A549 (cell line): Measurements from ENCODE around the gene TANGO2. TPM values are rescaled to one million over a fixed set of nuclear protein-coding genes. Genes with fewer than 3 reads are reported as not detected.

Experiments used
- ATAC-seq, 2 experiments: fragments of 200-7000 bp in 1 of 2; fragments of >200 bp in 1 of 2; cut with Nextera tagmentation in 1 of 2; cut with Tn5 transposase in 1 of 2; 3 replicates each; pipeline versions ENCODE4 v1.8.0 to v1.9.1; 2018 to 2020; ENCODE audit warnings: mild to moderate bottlenecking in 1 of 2, moderate library complexity in 1 of 2
- CTCF ChIA-PET: fragments of 300-600 bp; sonication (Branson Sonifier 250); formaldehyde crosslinking; extraction: SDS; loops from one replicate; lab custom pipeline; 2021; ENCODE audit warnings: antibody characterized with exemption, inconsistent platforms; lab: Yijun Ruan, JAX
- POLR2A ChIA-PET: fragments of 350-600 bp; formaldehyde crosslinking; extraction: SDS; loops from one replicate; lab custom pipeline; 2021; ENCODE audit warnings: antibody characterized with exemption, inconsistent platforms; lab: Yijun Ruan, JAX
- DNase-seq, 2 experiments: peaks; one replicate each; pipeline versions ENCODE4 v3.0.0 to v3.0.0-alpha.2; 2011 to 2016; ENCODE audit warnings: low read depth in 1 of 2, low spot score in 1 of 2
- FAIRE-seq: peaks from 2 replicates; lab custom pipeline; 2011; peaks lifted over from hg19 to GRCh38; lab: Jason Lieb, UNC
- H3K27ac ChIP-seq, 2 experiments: fragments of >200 bp; sonication (Bioruptor Twin); formaldehyde crosslinking; 3 replicates each; pipeline ENCODE4 v1.5.1; 2016 to 2017
- H3K4me1 ChIP-seq: fragments of >200 bp; sonication (Bioruptor Twin); formaldehyde crosslinking; 3 replicates; pipeline ENCODE4 v1.6.1; 2016
- H3K4me2 ChIP-seq: fragments of >200 bp; sonication (Bioruptor Twin); formaldehyde crosslinking; 3 replicates; pipeline ENCODE4 v1.6.1; 2016
- H3K4me3 ChIP-seq: fragments of >200 bp; sonication (Bioruptor Twin); formaldehyde crosslinking; 3 replicates; pipeline ENCODE4 v1.5.1; 2016
- H3K9me3 ChIP-seq: fragments of >200 bp; sonication (Bioruptor Twin); formaldehyde crosslinking; 3 replicates; pipeline ENCODE4 v1.6.1; 2016
- CBX2 ChIP-seq: fragments of 200-600 bp; sonication (generic); IDR thresholded peaks from 2 replicates; pipeline ENCODE4 v1.6.1; 2016; ENCODE audit warnings: low read depth, mild to moderate bottlenecking, borderline replicate concordance
- EHF ChIP-seq: fragments of 250-450 bp; sonication (Bioruptor Pico); IDR thresholded peaks from 2 replicates; pipeline ENCODE4 v1.5.0; 2020; ENCODE audit warnings: mild to moderate bottlenecking
- EP300 ChIP-seq, 2 experiments: fragments of >200 bp; sonication (Bioruptor Twin); formaldehyde crosslinking; IDR thresholded peaks; 2 replicates in 1 of 2; 3 replicates in 1 of 2; pipeline ENCODE4 v1.6.1; 2016 to 2017
- ESRRA ChIP-seq: fragments of 150-350 bp; IDR thresholded peaks from 2 replicates; pipeline ENCODE4 v1.6.1; 2014; ENCODE audit warnings: mild to moderate bottlenecking, low read length, borderline replicate concordance
- GATA3 ChIP-seq: IDR thresholded peaks from 2 replicates; pipeline ENCODE4 v1.6.1; 2012; ENCODE audit warnings: borderline replicate concordance
- HEYL ChIP-seq: fragments of 250-450 bp; sonication (Bioruptor Pico); IDR thresholded peaks from 2 replicates; pipeline ENCODE4 v1.8.0; 2021; ENCODE audit warnings: mild to moderate bottlenecking, moderate library complexity
- HOXA7 ChIP-seq: fragments of 250-450 bp; sonication (Bioruptor Pico); IDR thresholded peaks from 2 replicates; pipeline ENCODE4 v1.5.0; 2020; ENCODE audit warnings: mild to moderate bottlenecking, moderate library complexity
- HOXB13 ChIP-seq: fragments of 250-450 bp; sonication (Bioruptor Pico); IDR thresholded peaks from 2 replicates; pipeline ENCODE4 v1.5.0; 2020; ENCODE audit warnings: low read depth, mild to moderate bottlenecking, moderate library complexity
- JUNB ChIP-seq: fragments of >200 bp; sonication (Bioruptor Twin); formaldehyde crosslinking; IDR thresholded peaks from 2 replicates; pipeline ENCODE4 v1.6.1; 2016
- MAZ ChIP-seq: fragments of 150-350 bp; IDR thresholded peaks from 2 replicates; pipeline ENCODE4 v1.6.1; 2014; ENCODE audit warnings: antibody characterized with exemption, low read depth, low read length, borderline replicate concordance
- NPAS2 ChIP-seq: fragments of 250-450 bp; sonication (Bioruptor Pico); IDR thresholded peaks from 2 replicates; pipeline ENCODE4 v1.8.0; 2022; ENCODE audit warnings: mild to moderate bottlenecking, moderate library complexity, borderline replicate concordance
- PHF8 ChIP-seq: fragments of 200-600 bp; sonication (generic); IDR thresholded peaks from 2 replicates; pipeline ENCODE4 v1.6.1; 2016; ENCODE audit warnings: low read depth, mild to moderate bottlenecking, antibody characterized with exemption, moderate library complexity, borderline replicate concordance
- SREBF2 ChIP-seq: fragments of 450-650 bp; IDR thresholded peaks from 2 replicates; pipeline ENCODE4 v1.6.1; 2014; ENCODE audit warnings: mild to moderate bottlenecking, moderate library complexity
- ZFP36 ChIP-seq: fragments of 450-650 bp; IDR thresholded peaks from 2 replicates; pipeline ENCODE4 v1.6.1; 2014; ENCODE audit warnings: borderline replicate concordance; ENCODE audit not compliant: partially characterized antibody
- ZSCAN20 ChIP-seq: fragments of 250-450 bp; sonication (Bioruptor Pico); IDR thresholded peaks from 2 replicates; pipeline ENCODE4 v1.8.0; 2022; ENCODE audit warnings: mild to moderate bottlenecking, moderate library complexity
- WGBS: methylation state at CpG from one replicate; pipeline ENCODE4 v1.1.6; 2017; ENCODE audit errors: missing lambda C conversion rate; 5-methylcytosine and 5-hydroxymethylcytosine counted together
- polyA plus RNA-seq, 4 experiments: library from polyadenylated mRNA; depleted of rRNA in 3 of 4; stranded (reverse); fragments of >200 nt; fragmentation: RNase III in 1 of 4; extraction: RNeasy Plus Mini Kit Qiagen cat#74134 plus additional on column Dnase treatment in 1 of 4; gene quantifications; 2 replicates in 3 of 4; 3 replicates in 1 of 4; pipeline ENCODE4 v1.2.3, GENCODE V29; 2011 to 2017
- TF ChIP-seq, protein P1 (sequence below): IDR thresholded peaks from 2 replicates; pipeline ENCODE4 v1.6.1; 2012
- TF ChIP-seq, protein P2 (sequence below): fragments of 150-350 bp; IDR thresholded peaks from 2 replicates; pipeline ENCODE4 v1.6.1; 2014; ENCODE audit warnings: low read depth, mild to moderate bottlenecking, low read length
- TF ChIP-seq, protein P3 (sequence below): fragments of >200 bp; sonication (Bioruptor Twin); formaldehyde crosslinking; IDR thresholded peaks from 2 replicates; pipeline ENCODE4 v1.6.1; 2016
- TF ChIP-seq, protein P4 (sequence below): fragments of 200-600 bp; sonication (generic); IDR thresholded peaks from 2 replicates; pipeline ENCODE4 v1.6.1; 2016; ENCODE audit warnings: antibody characterized with exemption, mild to moderate bottlenecking, moderate library complexity
- TF ChIP-seq, protein P5 (sequence below): fragments of 250-450 bp; sonication (Bioruptor Pico); IDR thresholded peaks from 2 replicates; pipeline ENCODE4 v1.5.0; 2020; ENCODE audit warnings: low read depth, mild to moderate bottlenecking, moderate library complexity
- TF ChIP-seq, protein P6 (sequence below): fragments of >200 bp; sonication (Bioruptor Twin); formaldehyde crosslinking; IDR thresholded peaks from 3 replicates; pipeline ENCODE4 v1.5.1; 2016

TANGO2 gene
- polyA plus RNA-seq, 2 of the 4 experiments (the other 2 are of a cell fraction), result 13.2 to 13.8 TPM

DNA sequence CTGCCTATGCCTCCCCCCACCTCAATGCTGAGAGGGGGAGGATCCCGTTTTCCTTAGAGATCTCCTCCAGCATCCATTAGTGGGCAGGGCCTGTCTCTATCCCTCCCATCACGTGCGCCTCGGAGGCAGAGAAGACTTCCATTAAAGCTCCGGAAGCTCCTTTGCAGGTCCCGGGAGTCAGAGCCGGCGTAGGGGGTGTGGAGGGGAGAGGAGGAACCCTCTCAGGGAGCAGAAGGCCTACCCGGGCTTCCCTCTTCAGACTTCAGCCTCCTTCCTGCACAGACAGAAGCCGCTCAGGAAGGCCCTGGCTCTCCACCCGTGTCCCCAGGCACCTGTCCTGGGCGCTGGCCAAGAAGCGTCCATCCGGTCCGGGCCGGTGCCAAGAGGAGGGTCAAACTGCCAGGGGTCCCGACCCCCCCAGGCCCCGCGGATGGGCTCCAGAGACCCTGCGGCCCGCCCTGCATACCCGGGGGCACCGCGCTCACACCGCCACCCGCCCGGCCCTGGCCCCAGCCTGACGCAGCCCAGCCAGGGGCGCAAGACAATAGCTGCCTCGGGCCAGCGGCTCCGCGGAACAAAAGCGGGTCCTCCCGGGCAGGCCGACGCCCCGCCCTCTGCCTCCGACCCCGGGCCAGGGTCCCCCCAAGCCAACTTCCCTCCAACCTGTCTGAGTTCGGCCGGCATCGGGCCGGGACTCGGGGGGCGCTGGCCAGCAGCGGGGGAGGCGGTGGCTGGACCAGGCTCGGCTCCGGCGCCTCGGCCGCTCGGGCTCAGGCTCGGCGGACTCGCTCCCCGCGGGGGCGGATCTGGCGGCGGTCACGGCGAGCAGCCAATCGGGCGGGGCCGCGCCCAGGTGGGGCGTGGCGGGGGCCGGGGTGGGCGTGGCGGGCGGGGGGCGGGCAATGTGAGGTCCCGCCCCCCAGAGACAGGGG, 34.2 kb upstream of the TANGO2 start:
- H3K27ac ChIP-seq, result peak overlapping the region; percentile 68 to 83; a peak in 5 of 6 replicates
- TF ChIP-seq HOXA7 (CRISPR knock-in tag), result no peak
- no peak for TF ChIP-seq ZFP36
- TF ChIP-seq SREBF2, result no peak
- no peak for TF ChIP-seq HEYL (CRISPR knock-in tag)
- no peak for TF ChIP-seq ESRRA
- TF ChIP-seq, protein P1, sequence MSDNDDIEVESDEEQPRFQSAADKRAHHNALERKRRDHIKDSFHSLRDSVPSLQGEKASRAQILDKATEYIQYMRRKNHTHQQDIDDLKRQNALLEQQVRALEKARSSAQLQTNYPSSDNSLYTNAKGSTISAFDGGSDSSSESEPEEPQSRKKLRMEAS, result 0 out of 2 replicates have a peak, but pooled peaks have one; percentile 11
- TF ChIP-seq, protein P2, sequence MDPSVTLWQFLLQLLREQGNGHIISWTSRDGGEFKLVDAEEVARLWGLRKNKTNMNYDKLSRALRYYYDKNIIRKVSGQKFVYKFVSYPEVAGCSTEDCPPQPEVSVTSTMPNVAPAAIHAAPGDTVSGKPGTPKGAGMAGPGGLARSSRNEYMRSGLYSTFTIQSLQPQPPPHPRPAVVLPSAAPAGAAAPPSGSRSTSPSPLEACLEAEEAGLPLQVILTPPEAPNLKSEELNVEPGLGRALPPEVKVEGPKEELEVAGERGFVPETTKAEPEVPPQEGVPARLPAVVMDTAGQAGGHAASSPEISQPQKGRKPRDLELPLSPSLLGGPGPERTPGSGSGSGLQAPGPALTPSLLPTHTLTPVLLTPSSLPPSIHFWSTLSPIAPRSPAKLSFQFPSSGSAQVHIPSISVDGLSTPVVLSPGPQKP, result no peak
- TF ChIP-seq, all 56 proteins: peak for 1
- Histone ChIP-seq H3K9me3 (no peaks in the 10 kb centered on the region), H3K4me1 (peaks cover 20% of the 10 kb centered on the region), H3K4me3 (peak overlapping the region; percentile 68), H3K4me2 (peak overlapping the region; percentile 99)
- DNase-seq, result peak; percentile 41 to 70
- WGBS, result 57% methylated on average over 9 of the region's 76 CpGs
- peak; percentile 68 to 86 for ATAC-seq
- POLR2A ChIA-PET, result interaction anchor here (0.6 kb wide), 1 partner anchor 457 kb away, joined by 4 read pairs; no protein-coding TSS in a partner anchor
- no peak for FAIRE-seq
- CTCF ChIA-PET, result interaction anchor here (1.5 to 3.6 kb wide), 3 partner anchors 14 to 27 kb away, joined by 5 to 14 read pairs (median 9); no protein-coding TSS in a partner anchor

DNA sequence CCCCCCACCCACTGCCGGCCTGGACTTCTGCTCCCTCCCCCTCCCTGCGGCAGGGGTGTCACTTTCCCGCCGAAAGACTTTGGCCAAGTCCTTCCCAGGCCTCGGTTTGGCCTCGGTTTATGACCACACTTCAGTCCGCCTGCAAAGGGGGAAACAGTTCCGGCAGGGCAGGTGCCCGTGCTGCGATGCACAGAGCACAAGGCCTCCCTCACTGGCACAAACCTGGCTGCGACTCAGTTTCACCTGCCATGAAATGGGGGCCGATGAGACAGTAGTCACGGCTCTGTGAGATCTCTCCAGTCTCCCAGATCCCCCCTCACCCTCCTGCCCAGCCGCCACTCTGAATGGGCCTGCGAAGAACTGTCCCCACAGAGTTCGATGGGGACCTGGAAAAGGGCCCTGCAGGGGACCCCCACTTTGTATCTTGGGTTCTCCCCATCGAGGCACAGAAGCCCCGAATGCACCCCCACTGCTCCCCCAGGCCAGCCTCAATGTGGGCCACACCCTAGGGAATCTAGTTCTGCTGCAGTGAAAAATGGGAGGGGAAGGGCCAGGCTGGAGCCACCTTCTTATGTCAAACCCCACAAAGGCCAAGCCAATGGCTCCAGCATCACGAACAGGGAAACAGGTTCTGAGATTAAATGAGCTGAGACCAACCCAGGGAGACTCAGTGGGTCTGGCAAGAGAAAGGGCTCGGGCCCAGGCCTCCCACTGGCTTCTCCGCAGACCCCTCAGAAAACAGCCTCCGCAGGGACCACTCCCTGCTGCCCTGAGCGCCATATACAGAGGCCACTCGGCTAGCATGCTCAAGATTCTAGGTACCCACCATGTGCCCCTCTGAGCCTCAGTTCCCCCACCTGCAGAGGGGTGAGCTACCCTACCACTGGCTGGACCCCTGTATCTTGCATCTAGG, 33.3 kb upstream of the TANGO2 start:
- 89% methylated on average over 13 of the region's 24 CpGs for WGBS
- Histone ChIP-seq H3K27ac (no peak overlapping the region), H3K4me3 (no peak overlapping the region), H3K9me3 (no peaks in the 10 kb centered on the region), H3K4me1 (peaks cover 20% of the 10 kb centered on the region), H3K4me2 (peak overlapping the region; percentile 99; the same call in 2 of the 3 replicates)
- TF ChIP-seq, protein P2, result no peak
- TF ChIP-seq, protein P3, sequence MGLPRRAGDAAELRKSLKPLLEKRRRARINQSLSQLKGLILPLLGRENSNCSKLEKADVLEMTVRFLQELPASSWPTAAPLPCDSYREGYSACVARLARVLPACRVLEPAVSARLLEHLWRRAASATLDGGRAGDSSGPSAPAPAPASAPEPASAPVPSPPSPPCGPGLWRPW, result no peak
- TF ChIP-seq, protein P4, sequence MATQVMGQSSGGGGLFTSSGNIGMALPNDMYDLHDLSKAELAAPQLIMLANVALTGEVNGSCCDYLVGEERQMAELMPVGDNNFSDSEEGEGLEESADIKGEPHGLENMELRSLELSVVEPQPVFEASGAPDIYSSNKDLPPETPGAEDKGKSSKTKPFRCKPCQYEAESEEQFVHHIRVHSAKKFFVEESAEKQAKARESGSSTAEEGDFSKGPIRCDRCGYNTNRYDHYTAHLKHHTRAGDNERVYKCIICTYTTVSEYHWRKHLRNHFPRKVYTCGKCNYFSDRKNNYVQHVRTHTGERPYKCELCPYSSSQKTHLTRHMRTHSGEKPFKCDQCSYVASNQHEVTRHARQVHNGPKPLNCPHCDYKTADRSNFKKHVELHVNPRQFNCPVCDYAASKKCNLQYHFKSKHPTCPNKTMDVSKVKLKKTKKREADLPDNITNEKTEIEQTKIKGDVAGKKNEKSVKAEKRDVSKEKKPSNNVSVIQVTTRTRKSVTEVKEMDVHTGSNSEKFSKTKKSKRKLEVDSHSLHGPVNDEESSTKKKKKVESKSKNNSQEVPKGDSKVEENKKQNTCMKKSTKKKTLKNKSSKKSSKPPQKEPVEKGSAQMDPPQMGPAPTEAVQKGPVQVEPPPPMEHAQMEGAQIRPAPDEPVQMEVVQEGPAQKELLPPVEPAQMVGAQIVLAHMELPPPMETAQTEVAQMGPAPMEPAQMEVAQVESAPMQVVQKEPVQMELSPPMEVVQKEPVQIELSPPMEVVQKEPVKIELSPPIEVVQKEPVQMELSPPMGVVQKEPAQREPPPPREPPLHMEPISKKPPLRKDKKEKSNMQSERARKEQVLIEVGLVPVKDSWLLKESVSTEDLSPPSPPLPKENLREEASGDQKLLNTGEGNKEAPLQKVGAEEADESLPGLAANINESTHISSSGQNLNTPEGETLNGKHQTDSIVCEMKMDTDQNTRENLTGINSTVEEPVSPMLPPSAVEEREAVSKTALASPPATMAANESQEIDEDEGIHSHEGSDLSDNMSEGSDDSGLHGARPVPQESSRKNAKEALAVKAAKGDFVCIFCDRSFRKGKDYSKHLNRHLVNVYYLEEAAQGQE, result no peak
- TF ChIP-seq JUNB (no peak), GATA3 (no peak), HOXB13 (CRISPR knock-in tag) (no peak), EHF (CRISPR knock-in tag) (no peak), EP300 (IDR thresholded peaks at IDR 0.05) (no peak), PHF8 (no peak), MAZ (no peak), NPAS2 (CRISPR knock-in tag) (no peak), ZSCAN20 (CRISPR knock-in tag) (no peak), CBX2 (no peak)
- TF ChIP-seq, protein P5, sequence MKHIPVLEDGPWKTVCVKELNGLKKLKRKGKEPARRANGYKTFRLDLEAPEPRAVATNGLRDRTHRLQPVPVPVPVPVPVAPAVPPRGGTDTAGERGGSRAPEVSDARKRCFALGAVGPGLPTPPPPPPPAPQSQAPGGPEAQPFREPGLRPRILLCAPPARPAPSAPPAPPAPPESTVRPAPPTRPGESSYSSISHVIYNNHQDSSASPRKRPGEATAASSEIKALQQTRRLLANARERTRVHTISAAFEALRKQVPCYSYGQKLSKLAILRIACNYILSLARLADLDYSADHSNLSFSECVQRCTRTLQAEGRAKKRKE (CRISPR knock-in tag), result no peak
- TF ChIP-seq, protein P1, result no peak
- TF ChIP-seq, protein P6, sequence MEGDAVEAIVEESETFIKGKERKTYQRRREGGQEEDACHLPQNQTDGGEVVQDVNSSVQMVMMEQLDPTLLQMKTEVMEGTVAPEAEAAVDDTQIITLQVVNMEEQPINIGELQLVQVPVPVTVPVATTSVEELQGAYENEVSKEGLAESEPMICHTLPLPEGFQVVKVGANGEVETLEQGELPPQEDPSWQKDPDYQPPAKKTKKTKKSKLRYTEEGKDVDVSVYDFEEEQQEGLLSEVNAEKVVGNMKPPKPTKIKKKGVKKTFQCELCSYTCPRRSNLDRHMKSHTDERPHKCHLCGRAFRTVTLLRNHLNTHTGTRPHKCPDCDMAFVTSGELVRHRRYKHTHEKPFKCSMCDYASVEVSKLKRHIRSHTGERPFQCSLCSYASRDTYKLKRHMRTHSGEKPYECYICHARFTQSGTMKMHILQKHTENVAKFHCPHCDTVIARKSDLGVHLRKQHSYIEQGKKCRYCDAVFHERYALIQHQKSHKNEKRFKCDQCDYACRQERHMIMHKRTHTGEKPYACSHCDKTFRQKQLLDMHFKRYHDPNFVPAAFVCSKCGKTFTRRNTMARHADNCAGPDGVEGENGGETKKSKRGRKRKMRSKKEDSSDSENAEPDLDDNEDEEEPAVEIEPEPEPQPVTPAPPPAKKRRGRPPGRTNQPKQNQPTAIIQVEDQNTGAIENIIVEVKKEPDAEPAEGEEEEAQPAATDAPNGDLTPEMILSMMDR, result no peak
- POLR2A ChIA-PET, result no interaction called here
- FAIRE-seq, result no peak
- ATAC-seq, result no peak
- DNase-seq, result no peak
- CTCF ChIA-PET, result interaction anchor here (0.8 to 0.9 kb wide), 2 partner anchors 26 to 28 kb away, joined by 3 to 4 read pairs; no protein-coding TSS in a partner anchor
